HCEC 1CT (cell line): ENCODE results near the gene ARNT2.

ENCODE experiments used
- DNase-seq: peaks from one replicate; pipeline ENCODE4 v3.0.0-alpha.2; 2017

The ARNT2 gene

GRCh38 chr15:80414546-80415357 lies 10.6 kb downstream of the ARNT2 start:
- no peak for DNase-seq

DNA sequence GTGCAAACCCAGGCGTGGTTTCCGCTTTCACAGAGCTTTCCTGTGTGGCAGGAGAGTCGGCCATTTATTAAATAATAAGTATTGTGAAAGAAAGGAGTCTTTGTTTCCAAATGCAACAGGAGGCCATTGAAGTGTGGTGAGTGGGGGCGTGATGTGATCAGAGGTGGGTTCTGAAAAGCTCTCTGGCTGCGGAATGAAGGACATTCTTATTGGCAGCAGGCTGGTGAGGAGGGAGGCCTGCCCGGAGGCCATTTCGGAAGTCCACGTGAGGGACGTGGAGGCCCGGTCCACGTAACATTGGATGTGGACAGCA lies 11.1 kb downstream of the ARNT2 start:
- DNase-seq = no peak

- DNase-seq = no peak
These were observed 12.5 kb downstream of the ARNT2 start for GRCh38 chr15:80416702-80417101.

DNA sequence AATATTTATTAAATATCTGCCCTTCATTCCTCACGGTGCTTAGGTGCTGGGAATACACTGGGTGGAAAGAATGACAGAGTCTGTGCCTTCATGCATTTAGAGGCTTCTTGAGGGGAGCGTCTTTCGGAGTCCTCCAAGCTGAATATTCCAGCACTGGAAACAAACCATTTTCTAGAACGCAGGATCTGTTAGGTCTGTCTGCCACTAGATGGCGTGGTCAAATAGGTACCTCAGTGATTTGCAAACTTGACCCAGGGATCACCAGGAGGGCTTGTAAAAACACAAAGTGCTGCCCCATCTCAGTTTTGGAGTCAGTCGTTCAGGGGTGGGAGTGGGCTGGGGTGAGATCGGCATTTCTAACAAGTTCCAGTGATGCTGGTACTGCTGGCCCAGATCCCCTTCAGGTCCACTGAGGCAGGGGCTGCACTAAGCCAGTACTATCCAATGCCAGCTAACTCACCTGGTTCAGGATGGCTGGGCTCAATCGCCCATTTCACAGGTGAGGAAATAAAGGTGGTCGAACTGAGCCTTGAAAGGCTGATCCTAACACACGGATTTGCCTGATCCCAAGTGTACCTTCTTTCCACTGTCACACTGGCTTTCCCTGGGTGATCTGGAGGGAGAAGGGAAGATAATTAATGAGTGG lies 14.8 kb downstream of the ARNT2 start:
- DNase-seq = peak; percentile 60

GRCh38 chr15:80419546-80419945 lies 15.4 kb downstream of the ARNT2 start:
- no peak for DNase-seq

DNA sequence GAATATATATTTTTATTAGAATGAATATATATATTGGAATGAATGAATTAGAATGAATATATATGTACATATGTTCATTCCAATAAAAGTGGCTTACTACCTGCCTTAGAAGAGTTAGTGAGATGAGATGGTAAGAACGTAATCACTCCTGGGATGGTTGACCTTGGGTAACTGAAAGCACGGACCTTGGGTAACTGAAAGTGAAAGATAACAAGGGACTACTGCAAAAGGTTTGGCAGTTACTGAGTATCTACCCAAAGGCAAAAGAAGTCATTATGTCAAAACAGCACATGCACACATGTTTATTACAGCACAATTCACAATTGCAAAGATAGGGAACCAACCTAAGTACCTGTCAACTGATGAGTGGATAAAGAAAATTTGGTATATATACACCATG lies 16.5 kb downstream of the ARNT2 start:
- no peak for DNase-seq

- DNase-seq = peak; percentile 47
These were observed 19.0 kb downstream of the ARNT2 start for GRCh38 chr15:80423215-80423614.

DNA sequence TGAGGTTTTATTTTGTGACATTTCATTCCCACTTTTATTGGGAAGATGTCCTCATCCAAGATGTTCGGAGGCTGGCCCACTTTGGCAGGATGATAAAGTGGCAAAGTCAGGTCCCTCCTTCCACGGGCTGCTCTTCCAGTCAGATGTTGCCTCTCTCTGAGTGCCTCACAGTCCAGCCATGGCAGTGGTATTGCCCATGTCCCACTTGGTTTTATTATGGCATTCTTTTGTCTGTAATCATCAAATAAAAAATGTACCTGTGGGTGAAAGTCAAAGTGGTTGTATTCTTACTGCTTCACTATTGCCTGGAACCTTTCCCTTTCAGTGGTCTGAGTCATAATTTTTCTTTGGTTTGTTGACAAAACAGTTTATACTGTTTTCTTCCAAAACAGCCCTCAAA lies 20.2 kb downstream of the ARNT2 start:
- DNase-seq = no peak

GRCh38 chr15:80426316-80426715 lies 22.1 kb downstream of the ARNT2 start:
- DNase-seq = no peak

- DNase-seq = no peak
These were observed 25.8 kb downstream of the ARNT2 start for GRCh38 chr15:80429964-80430363.

GRCh38 chr15:80431635-80432344 lies 27.6 kb downstream of the ARNT2 start:
- no peak for DNase-seq

DNA sequence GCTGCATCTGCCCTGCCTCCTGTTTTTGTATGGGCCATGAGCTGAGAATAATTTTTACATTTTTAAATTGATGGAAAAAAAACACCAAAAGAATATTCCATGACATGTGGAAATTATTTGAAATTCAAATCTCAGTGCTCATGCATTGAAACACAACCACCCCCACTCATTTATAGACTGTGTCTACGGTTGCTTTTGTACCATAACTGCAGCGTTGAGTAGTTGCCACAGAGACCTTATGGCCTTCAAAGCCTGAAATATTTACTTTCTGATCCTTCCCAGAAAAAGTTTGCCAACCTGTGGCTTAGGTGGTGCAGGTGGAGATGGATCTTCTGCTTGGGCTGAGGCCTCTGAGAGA lies 28.1 kb downstream of the ARNT2 start:
- no peak for DNase-seq

GRCh38 chr15:80433836-80434235 lies 29.7 kb downstream of the ARNT2 start:
- no peak for DNase-seq

GRCh38 chr15:80434926-80435720 lies 30.9 kb downstream of the ARNT2 start:
- DNase-seq = no peak

GRCh38 chr15:80436511-80437307 lies 32.5 kb downstream of the ARNT2 start:
- DNase-seq = peak; percentile 61

DNA sequence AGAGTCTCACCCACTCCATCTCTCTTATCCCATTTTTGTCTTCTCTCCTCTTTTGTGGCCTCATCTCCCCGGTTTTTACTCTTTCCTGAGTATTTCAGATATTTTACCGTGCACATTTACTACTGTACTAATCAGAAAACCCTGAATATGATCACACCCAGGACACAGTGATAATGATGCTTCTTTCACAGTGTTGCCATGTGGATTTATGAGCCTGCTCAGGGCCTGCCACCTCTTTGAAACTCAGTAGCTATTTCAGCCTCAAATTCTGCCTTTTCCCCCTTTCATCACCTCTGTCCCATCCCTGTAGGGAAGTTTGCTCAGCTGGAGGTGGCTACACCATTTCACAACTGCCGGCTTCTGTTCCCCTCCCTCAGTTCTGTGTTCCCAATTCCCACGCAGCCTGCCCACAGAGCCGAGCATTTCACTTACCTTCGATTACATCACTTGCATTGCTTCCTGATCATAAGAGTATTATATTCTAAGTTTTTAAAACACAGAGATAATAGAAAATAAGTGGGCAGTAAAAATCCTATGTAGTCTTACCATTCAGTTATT lies 33.2 kb downstream of the ARNT2 start:
- DNase-seq = no peak

GRCh38 chr15:80439140-80439539 lies 35.0 kb downstream of the ARNT2 start:
- no peak for DNase-seq

- DNase-seq = no peak
These were observed 35.8 kb downstream of the ARNT2 start for GRCh38 chr15:80440024-80440423.

DNA sequence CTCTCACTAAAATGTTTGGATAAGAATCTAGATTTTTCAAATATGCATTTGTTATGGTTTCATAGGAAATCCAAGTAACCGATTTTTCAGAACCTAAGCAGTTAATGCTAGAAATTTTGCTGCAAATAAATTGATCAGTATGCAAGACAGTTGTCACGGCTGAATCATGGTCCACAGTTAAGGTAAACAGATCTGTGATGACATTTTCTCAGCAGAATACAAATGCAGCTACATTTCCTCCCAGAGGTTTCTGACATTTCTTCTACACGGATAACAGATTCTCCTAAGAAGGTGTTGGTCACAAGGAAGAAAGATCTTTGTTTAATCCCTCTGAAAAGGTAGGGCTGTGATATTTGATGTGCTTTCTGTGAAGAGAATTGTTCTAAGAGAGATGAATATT lies 36.9 kb downstream of the ARNT2 start:
- DNase-seq = no peak

GRCh38 chr15:80441714-80442113 lies 37.5 kb downstream of the ARNT2 start:
- DNase-seq = no peak

- no peak for DNase-seq
These were observed 38.7 kb downstream of the ARNT2 start for GRCh38 chr15:80442728-80443403.
